ENCODE measurements around the gene FAM234B. TPM values are rescaled to one million over a fixed set of nuclear protein-coding genes. Genes with fewer than 3 reads are reported as not detected.

The FAM234B gene
- total and polyA plus RNA-seq, 2 donors from 2014 or later: 9.6 TPM

Other genes with a start within 250 kb of the FAM234B start
- 50.9 TPM for gene DDX47, start 231.0 kb upstream of the FAM234B start, total RNA-seq
- 35.1 TPM for gene DDX47, start 231.0 kb upstream of the FAM234B start, polyA plus RNA-seq (ENCODE audit: insufficient read depth, low read depth, low replicate concordance)
- 60.6 TPM for gene GPRC5A, start 152.8 kb upstream of the FAM234B start, total RNA-seq
- 6.3 TPM for gene GPRC5A, start 152.8 kb upstream of the FAM234B start, polyA plus RNA-seq (ENCODE audit: insufficient read depth, low read depth, low replicate concordance)
- gene GPRC5D, start 92.2 kb upstream of the FAM234B start, total RNA-seq: 0.25 TPM
- gene GPRC5D, start 92.2 kb upstream of the FAM234B start, polyA plus RNA-seq (ENCODE audit: insufficient read depth, low read depth, low replicate concordance): not detected
- gene HEBP1, start 44.1 kb upstream of the FAM234B start, total RNA-seq: 66.8 TPM
- gene HEBP1, start 44.1 kb upstream of the FAM234B start, polyA plus RNA-seq (ENCODE audit: insufficient read depth, low read depth, low replicate concordance): 142 TPM
- 0.19 TPM for gene GSG1, start 59.3 kb downstream of the FAM234B start, total RNA-seq
- 0.34 TPM for gene GSG1, start 59.3 kb downstream of the FAM234B start, polyA plus RNA-seq (ENCODE audit: insufficient read depth, low read depth, low replicate concordance)
- 431 TPM for gene EMP1, start 152.3 kb downstream of the FAM234B start, total RNA-seq
- gene EMP1, start 152.3 kb downstream of the FAM234B start, polyA plus RNA-seq (ENCODE audit: insufficient read depth, low read depth, low replicate concordance): 45.1 TPM